NCI-H1694 (cell line): ENCODE results near the gene SSH2.

Source experiments
- DNase-seq: peaks from one replicate; lab custom pipeline; 2025; lab: John Stamatoyannopoulos, UW

SSH2 gene

GRCh38 chr17:29588017-29588561 lies 341.9 kb downstream of the SSH2 start:
- no peak for DNase-seq

- no peak for DNase-seq
Observed at GRCh38 chr17:29587591-29587990, 342.4 kb downstream of the SSH2 start.

GRCh38 chr17:29586676-29587469 lies 343.2 kb downstream of the SSH2 start:
- DNase-seq, result no peak

GRCh38 chr17:29585080-29585751 lies 344.8 kb downstream of the SSH2 start:
- DNase-seq, result no peak

- DNase-seq, result no peak
Observed at GRCh38 chr17:29584452-29585079, 345.5 kb downstream of the SSH2 start.

- DNase-seq, result peak; percentile 69
Observed at GRCh38 chr17:29583324-29584248, 346.4 kb downstream of the SSH2 start.

GRCh38 chr17:29582772-29583171 lies 347.3 kb downstream of the SSH2 start:
- peak; percentile 67 for DNase-seq

- DNase-seq, result peak; percentile 63
Observed at GRCh38 chr17:29582254-29582765, 347.7 kb downstream of the SSH2 start.

- peak; percentile 19 for DNase-seq
Observed at GRCh38 chr17:29581583-29582253, 348.3 kb downstream of the SSH2 start.

GRCh38 chr17:29579866-29580771 lies 349.9 kb downstream of the SSH2 start:
- DNase-seq, result peak; percentile 91

GRCh38 chr17:29578626-29579485 lies 351.2 kb downstream of the SSH2 start:
- no peak for DNase-seq

- DNase-seq, result peak; percentile 20
Observed at GRCh38 chr17:29577385-29578211, 352.4 kb downstream of the SSH2 start.

GRCh38 chr17:29577001-29577370 lies 353.0 kb downstream of the SSH2 start:
- no peak for DNase-seq

GRCh38 chr17:29576214-29577000 lies 353.6 kb downstream of the SSH2 start:
- DNase-seq, result no peak
